OCI-M2 (cell line): Measurements from ENCODE around the gene ACTN1.

ENCODE experiments used
- DNase-seq: peaks from one replicate; lab custom pipeline; 2025; ENCODE audit not compliant: unreplicated experiment; lab: John Stamatoyannopoulos, UW

The ACTN1 gene

GRCh38 chr14:68970038-68970612, 9.0 kb downstream of the ACTN1 start:
- DNase-seq: no peak

- no peak for DNase-seq
These were observed 9.6 kb downstream of the ACTN1 start for GRCh38 chr14:68969278-68970033.

- DNase-seq: no peak
These were observed 10.4 kb downstream of the ACTN1 start for GRCh38 chr14:68968721-68969120.

- DNase-seq: no peak
These were observed 11.1 kb downstream of the ACTN1 start for GRCh38 chr14:68968051-68968450.

- DNase-seq: no peak
These were observed 11.6 kb downstream of the ACTN1 start for GRCh38 chr14:68967459-68967940.

GRCh38 chr14:68966872-68967301, 12.2 kb downstream of the ACTN1 start:
- no peak for DNase-seq

GRCh38 chr14:68965261-68965761, 13.8 kb downstream of the ACTN1 start:
- no peak for DNase-seq

GRCh38 chr14:68964300-68965093, 14.6 kb downstream of the ACTN1 start:
- DNase-seq: no peak

- DNase-seq: no peak
These were observed 16.4 kb downstream of the ACTN1 start for GRCh38 chr14:68962681-68963080.

GRCh38 chr14:68961781-68962584, 17.1 kb downstream of the ACTN1 start:
- no peak for DNase-seq

- no peak for DNase-seq
These were observed 17.7 kb downstream of the ACTN1 start for GRCh38 chr14:68961361-68961760.

- DNase-seq: no peak
These were observed 19.0 kb downstream of the ACTN1 start for GRCh38 chr14:68960123-68960522.

GRCh38 chr14:68959035-68959434, 20.1 kb downstream of the ACTN1 start:
- DNase-seq: no peak

GRCh38 chr14:68958553-68958952, 20.5 kb downstream of the ACTN1 start:
- DNase-seq: no peak

- no peak for DNase-seq
These were observed 21.3 kb downstream of the ACTN1 start for GRCh38 chr14:68957775-68958174.

- no peak for DNase-seq
These were observed 22.4 kb downstream of the ACTN1 start for GRCh38 chr14:68956724-68957123.

GRCh38 chr14:68955851-68956179, 23.3 kb downstream of the ACTN1 start:
- no peak for DNase-seq

- no peak for DNase-seq
These were observed 23.8 kb downstream of the ACTN1 start for GRCh38 chr14:68955164-68955850.

- DNase-seq: no peak
These were observed 25.9 kb downstream of the ACTN1 start for GRCh38 chr14:68953196-68953555.

- no peak for DNase-seq
These were observed 26.4 kb downstream of the ACTN1 start for GRCh38 chr14:68952531-68953195.
